H1 (cell line): ENCODE data around the gene MMP15. TPM values are rescaled to one million over a fixed set of nuclear protein-coding genes. Genes with fewer than 3 reads are reported as not detected.

Experiments used
- CTCF ChIA-PET: fragments of 300-600 bp; sonication (Branson Sonifier 250); formaldehyde crosslinking; loops from one replicate; lab custom pipeline; 2021; ENCODE audit not compliant: partially characterized antibody; lab: Charles Lee
- POLR2A ChIA-PET: fragments of 300-600 bp; sonication (Branson Sonifier 250); formaldehyde crosslinking; loops from one replicate; lab custom pipeline; 2021; ENCODE audit warnings: inconsistent platforms; ENCODE audit not compliant: partially characterized antibody; lab: Charles Lee
- DNase-seq, 2 experiments: peaks; one replicate each; pipeline versions ENCODE4 v3.0.0 to v3.0.0-alpha.2; 2010 to 2022; ENCODE audit warnings: low spot score in 2 of 2, low read depth in 1 of 2, mixed read lengths in 1 of 2
- FAIRE-seq: peaks from 2 replicates; lab custom pipeline; 2011; peaks lifted over from hg19 to GRCh38; lab: Jason Lieb, UNC
- H2AFZ ChIP-seq: 2 replicates; pipeline ENCODE4 v1.8.1; 2012; ENCODE audit warnings: low read length, inconsistent platforms
- H2AK5ac ChIP-seq: 2 replicates; pipeline ENCODE4 v1.6.1; 2013; ENCODE audit warnings: low read depth, low read length
- H2BK120ac ChIP-seq: replicated peaks from 2 replicates; pipeline ENCODE3; 2013; ENCODE audit warnings: low read depth, low read length, inconsistent platforms
- H2BK12ac ChIP-seq: 2 replicates; pipeline ENCODE4 v1.6.1; 2013; ENCODE audit warnings: low read depth, low read length
- H2BK15ac ChIP-seq: 2 replicates; pipeline ENCODE4 v1.6.1; 2013; ENCODE audit warnings: low read length
- H2BK20ac ChIP-seq: 2 replicates; pipeline ENCODE4 v1.6.1; 2013; ENCODE audit warnings: low read length
- H2BK5ac ChIP-seq: 2 replicates; pipeline ENCODE4 v1.6.1; 2013; ENCODE audit warnings: low read depth, low read length
- H3K14ac ChIP-seq: 2 replicates; pipeline ENCODE4 v1.6.1; 2013; ENCODE audit warnings: inconsistent platforms; ENCODE audit not compliant: insufficient read length
- H3K18ac ChIP-seq: 2 replicates; pipeline ENCODE4 v1.6.1; 2013; ENCODE audit warnings: low read length; ENCODE audit errors: extremely low read depth
- H3K23ac ChIP-seq: 2 replicates; pipeline ENCODE4 v1.6.1; 2013; ENCODE audit warnings: inconsistent platforms; ENCODE audit not compliant: insufficient read length
- H3K23me2 ChIP-seq: 2 replicates; pipeline ENCODE4 v1.6.1; 2013; ENCODE audit warnings: low read depth, low read length
- H3K27ac ChIP-seq: 2 replicates; pipeline ENCODE4 v1.6.1; 2011; ENCODE audit warnings: low read depth, low read length, inconsistent platforms
- H3K27me3 ChIP-seq, 4 experiments: replicated peaks in 1 of 4; 1 replicate in 1 of 4; 2 replicates in 3 of 4; pipeline versions ENCODE4 v1.6.1 to v1.8.1; 2011 to 2013; ENCODE audit warnings: low read length in 3 of 4, mild to moderate bottlenecking in 3 of 4, inconsistent platforms in 2 of 4, mixed read lengths in 2 of 4, moderate library complexity in 1 of 4; ENCODE audit not compliant: control insufficient read depth in 3 of 4, insufficient read depth in 3 of 4; ENCODE audit errors: extremely low read depth in 1 of 4
- H3K36me3 ChIP-seq, 4 experiments: 2 replicates each; pipeline versions ENCODE4 v1.6.1 to v1.8.1; 2011 to 2013; ENCODE audit warnings: mild to moderate bottlenecking in 4 of 4, low read length in 3 of 4, moderate library complexity in 2 of 4, control low read depth in 1 of 4, inconsistent platforms in 1 of 4; ENCODE audit not compliant: insufficient read depth in 4 of 4, control insufficient read depth in 2 of 4
- H3K4ac ChIP-seq: replicated peaks from 2 replicates; pipeline ENCODE3; 2013; ENCODE audit warnings: low read length, low read depth, mixed read lengths, inconsistent platforms; ENCODE audit not compliant: insufficient read length
- H3K4me1 ChIP-seq, 4 experiments: replicated peaks in 1 of 4; 1 replicate in 1 of 4; 2 replicates in 3 of 4; pipeline versions ENCODE4 v1.6.1 to v1.8.1; 2011 to 2013; ENCODE audit warnings: low read length in 3 of 4, inconsistent platforms in 2 of 4, mixed read lengths in 1 of 4; ENCODE audit not compliant: insufficient read depth in 4 of 4, control insufficient read depth in 3 of 4
- H3K4me2 ChIP-seq, 2 experiments: 2 replicates each; pipeline versions ENCODE4 v1.6.1 to v1.8.1; 2011 to 2013; ENCODE audit warnings: low read depth in 2 of 2, low read length in 2 of 2, control low read depth in 1 of 2, inconsistent platforms in 1 of 2, mild to moderate bottlenecking in 1 of 2; ENCODE audit not compliant: insufficient read depth in 1 of 2
- H3K4me3 ChIP-seq, 4 experiments: fragments of 200-600, 300-600 bp in 1 of 4; sonication (generic), shearing (Covaris generic), sonication (Bioruptor Twin) in 1 of 4; 2 replicates each; pipeline versions ENCODE4 v1.5.1 to v1.8.1; 2011 to 2016; ENCODE audit warnings: low read length in 4 of 4, low read depth in 3 of 4, control low read depth in 2 of 4, inconsistent platforms in 2 of 4, mild to moderate bottlenecking in 2 of 4, mixed read lengths in 1 of 4, moderate library complexity in 1 of 4; ENCODE audit not compliant: insufficient read depth in 2 of 4; ENCODE audit errors: extremely low read depth in 1 of 4
- H3K56ac ChIP-seq: replicated peaks from 2 replicates; pipeline ENCODE3; 2013; ENCODE audit warnings: low read depth, mild to moderate bottlenecking, mixed read lengths, low read length, inconsistent platforms; ENCODE audit not compliant: insufficient read length
- H3K79me1 ChIP-seq: 2 replicates; pipeline ENCODE4 v1.6.1; 2013; ENCODE audit warnings: low read depth, low read length, control low read depth
- H3K79me2 ChIP-seq, 2 experiments: 2 replicates each; pipeline versions ENCODE4 v1.6.1 to v1.8.1; 2012 to 2013; ENCODE audit warnings: low read length in 2 of 2, mild to moderate bottlenecking in 2 of 2, inconsistent platforms in 1 of 2; ENCODE audit not compliant: insufficient read depth in 2 of 2, control insufficient read depth in 1 of 2
- H3K9ac ChIP-seq, 4 experiments: replicated peaks in 1 of 4; 1 replicate in 1 of 4; 2 replicates in 3 of 4; pipeline versions ENCODE4 v1.6.1 to v1.8.1; 2011 to 2013; ENCODE audit warnings: low read depth in 3 of 4, low read length in 3 of 4, control low read depth in 2 of 4, mild to moderate bottlenecking in 2 of 4, moderate library complexity in 2 of 4, inconsistent platforms in 1 of 4; ENCODE audit errors: extremely low read depth in 1 of 4
- H3K9me3 ChIP-seq, 2 experiments: 2 replicates each; pipeline versions ENCODE4 v1.6.1 to v1.8.1; 2012 to 2013; ENCODE audit warnings: mild to moderate bottlenecking in 2 of 2, moderate library complexity in 2 of 2, control low read depth in 1 of 2, inconsistent platforms in 1 of 2, low read depth in 1 of 2, low read length in 1 of 2, mixed read lengths in 1 of 2; ENCODE audit not compliant: insufficient read depth in 2 of 2
- H4K20me1 ChIP-seq, 2 experiments: replicated peaks in 1 of 2; 2 replicates each; pipeline versions ENCODE3 to v1.8.1; 2011 to 2013; ENCODE audit warnings: inconsistent platforms in 2 of 2, low read length in 2 of 2, mild to moderate bottlenecking in 1 of 2; ENCODE audit not compliant: insufficient read depth in 2 of 2, control insufficient read depth in 1 of 2
- H4K5ac ChIP-seq: 2 replicates; pipeline ENCODE4 v1.6.1; 2013; ENCODE audit warnings: low read length, low read depth, mixed read lengths, inconsistent platforms; ENCODE audit not compliant: insufficient read length
- H4K8ac ChIP-seq: 2 replicates; pipeline ENCODE4 v1.8.0; 2013; ENCODE audit warnings: mild to moderate bottlenecking, moderate library complexity, low read length, inconsistent platforms; ENCODE audit not compliant: insufficient read depth; ENCODE audit errors: extremely low read depth
- H4K91ac ChIP-seq: replicated peaks from 2 replicates; pipeline ENCODE3; 2013; ENCODE audit warnings: low read length, mixed read lengths, inconsistent platforms; ENCODE audit not compliant: insufficient read length
- ASH2L ChIP-seq: fragments of 200-600, 300-600 bp; sonication (generic); IDR thresholded peaks from one replicate; pipeline ENCODE4 v1.7.1; 2017; ENCODE audit warnings: low read length
- CTBP2 ChIP-seq: IDR thresholded peaks from 2 replicates; pipeline ENCODE4 v1.7.0; 2011; ENCODE audit warnings: borderline replicate concordance, mild to moderate bottlenecking, moderate library complexity, mixed read lengths, low read length; ENCODE audit not compliant: insufficient read depth, insufficient read length
- EZH2 ChIP-seq: fragments of 200-600 bp; sonication (generic); IDR thresholded peaks from 2 replicates; pipeline ENCODE4 v1.7.1; 2012; ENCODE audit warnings: low read depth, mild to moderate bottlenecking, moderate library complexity, low read length, inconsistent platforms; ENCODE audit not compliant: severe bottlenecking
- HDAC2 ChIP-seq, 2 experiments: fragments of 300-600 bp in 1 of 2; sonication (generic) in 1 of 2; IDR thresholded peaks; 2 replicates each; pipeline ENCODE4 v1.6.1; 2011 to 2012; ENCODE audit warnings: low read depth in 2 of 2, low read length in 2 of 2, mild to moderate bottlenecking in 2 of 2, moderate library complexity in 2 of 2, borderline replicate concordance in 1 of 2, inconsistent platforms in 1 of 2
- KDM1A ChIP-seq: fragments of 200-600, 300-600 bp; sonication (generic); IDR thresholded peaks from 2 replicates; pipeline ENCODE4 v1.7.1; 2016; ENCODE audit warnings: mild to moderate bottlenecking, low read length, borderline replicate concordance
- RAD21 ChIP-seq, 2 experiments: IDR thresholded peaks in 1 of 2; conservative IDR thresholded peaks in 1 of 2; 2 replicates each; pipeline ENCODE4 v1.6.1; 2011; ENCODE audit warnings: low read depth in 2 of 2, low read length in 2 of 2, improper control_type of control experiment in 1 of 2, inconsistent platforms in 1 of 2, mild to moderate bottlenecking in 1 of 2, moderate library complexity in 1 of 2
- SIRT6 ChIP-seq: IDR thresholded peaks from one replicate; pipeline ENCODE4 v1.7.1; 2012; ENCODE audit warnings: low read length, inconsistent platforms
- SIX5 ChIP-seq: IDR thresholded peaks from 2 replicates; pipeline ENCODE4 v1.6.1; 2011; ENCODE audit warnings: mild to moderate bottlenecking, low read depth, low read length
- SP2 ChIP-seq: IDR thresholded peaks from 2 replicates; pipeline ENCODE4 v1.6.1; 2012; ENCODE audit warnings: mild to moderate bottlenecking, low read length, inconsistent platforms
- SP4 ChIP-seq: IDR thresholded peaks from 2 replicates; pipeline ENCODE4 v1.6.1; 2012; ENCODE audit warnings: low read length, inconsistent platforms
- TAF7 ChIP-seq: optimal IDR thresholded peaks from 2 replicates; pipeline ENCODE3; 2011; ENCODE audit warnings: low read depth, mild to moderate bottlenecking, inconsistent platforms, low read length, moderate library complexity, borderline replicate concordance
- YY1 ChIP-seq: IDR thresholded peaks from 2 replicates; pipeline ENCODE4 v1.6.1; 2011; ENCODE audit warnings: low read depth, mild to moderate bottlenecking, low read length
- WGBS, 2 experiments: shearing (Covaris generic) in 1 of 2; methylation state at CpG; one replicate each; pipeline versions ENCODE4 v1.1.6 to v1.1.7; 2013 to 2015; ENCODE audit warnings: low lambda C conversion rate in 2 of 2, mixed read lengths in 2 of 2, inconsistent platforms in 1 of 2, low coverage in 1 of 2, missing lambda C conversion rate in 1 of 2; ENCODE audit not compliant: insufficient replicate concordance in 2 of 2, insufficient coverage in 1 of 2, insufficient read length in 1 of 2; ENCODE audit errors: extremely low coverage in 1 of 2, missing lambda C conversion rate in 1 of 2; 5-methylcytosine and 5-hydroxymethylcytosine counted together
- polyA plus RNA-seq, 7 experiments: library from polyadenylated mRNA; depleted of rRNA in 3 of 7; stranded (reverse) in 5 of 7; unstranded in 2 of 7; fragments of >200 nt in 5 of 7; fragments of 200-250 nt in 2 of 7; gene quantifications; 1 replicate in 5 of 7; 2 replicates in 1 of 7; 4 replicates in 1 of 7; pipeline versions ENCODE4 v1.2.1 to v1.2.3, GENCODE V29; 2011 to 2013; ENCODE audit warnings: missing spikeins in 2 of 7, mixed read lengths in 2 of 7
- total RNA-seq: library from RNA; stranded (reverse); fragmentation: NEBNext Ultra II Directional; extraction: Animal tissue kit (Norgen Biotek cat#: 25700); gene quantifications from 2 replicates; pipeline ENCODE4 v1.2.1, GENCODE V29; 2021
- TF ChIP-seq, protein P1 (sequence below): IDR thresholded peaks from 2 replicates; pipeline ENCODE4 v1.6.1; 2011; ENCODE audit warnings: low read depth, mild to moderate bottlenecking, low read length; ENCODE audit not compliant: insufficient read depth

Gene MMP15
- total and polyA plus RNA-seq, 2 of the 8 experiments (the other 6 are each of a cell fraction or from before 2014, with no cell fraction given) = 38.5 to 42.2 TPM

DNA sequence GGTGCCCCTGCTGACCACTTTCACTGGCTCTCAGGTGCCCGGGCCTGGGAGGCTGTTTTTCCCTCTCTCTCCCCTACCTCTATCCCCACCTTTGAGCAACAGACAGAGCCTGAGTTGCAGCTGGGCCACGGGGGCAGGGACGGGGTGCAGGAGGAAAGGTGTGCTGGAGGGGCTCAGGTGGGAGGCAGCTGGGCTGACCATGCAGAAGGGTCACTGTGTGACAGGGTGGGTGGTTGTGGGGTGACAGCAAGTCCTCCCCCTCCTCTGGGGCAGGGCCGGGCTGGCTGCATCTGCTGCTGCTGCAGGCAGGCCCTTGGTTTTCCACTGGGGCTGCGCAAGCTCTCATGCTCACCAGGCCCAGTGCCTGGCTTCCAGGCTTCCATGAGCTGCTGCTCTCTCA lies 31.7 kb upstream of the MMP15 start:
- Histone ChIP-seq H3K9me3 (no peaks in the 10 kb centered on the region), H3K4ac (no peak overlapping the region), H3K79me2 (no peaks in the 10 kb centered on the region), H3K4me1 (peaks cover 0 to 5% (median 2%) of the 10 kb centered on the region in 4 experiments; a peak in 3 of 7 replicates), H4K20me1 (peaks cover 1 to 7% of the 10 kb centered on the region in 2 experiments), H3K23me2 (no peaks in the 10 kb centered on the region), H3K9ac (no peak overlapping the region), H3K23ac (no peak overlapping the region), H3K56ac (no peak overlapping the region), H3K4me2 (no peak overlapping the region), H2BK12ac (no peak overlapping the region), H3K79me1 (no peaks in the 10 kb centered on the region), H3K27ac (no peak overlapping the region), H2BK15ac (no peak overlapping the region), H3K36me3 (peaks cover 0 to 12% (median 3%) of the 10 kb centered on the region in 4 experiments; a peak in 4 of 8 replicates), H3K4me3 (no peak overlapping the region), H4K8ac (peak overlapping the region; percentile 8; the same call in 1 of the 2 replicates), H2BK5ac (no peak overlapping the region), H2AFZ (no peak overlapping the region), H3K18ac (no peak overlapping the region), H3K14ac (no peak overlapping the region), H2AK5ac (no peak overlapping the region), H3K27me3 (no peaks in the 10 kb centered on the region; a peak in 1 of 7 replicates), H4K5ac (no peak overlapping the region), H4K91ac (no peak overlapping the region), H2BK20ac (no peak overlapping the region), H2BK120ac (no peak overlapping the region)
- WGBS, 2 experiments = 96% methylated on average over 4 of the region's 5 CpGs; no CpG with 5 or more reads in 1 of the 2 experiments
- no peak for DNase-seq
- no peak for FAIRE-seq
- POLR2A ChIA-PET = interaction anchor here (0.6 to 2.3 kb wide), 2 partner anchors 10 to 170 kb away, joined by 4 to 9 read pairs; no protein-coding TSS in a partner anchor
- CTCF ChIA-PET = interaction anchor here (0.6 to 26.3 kb wide), 16 partner anchors 11 to 271 kb away, joined by 3 to 305 read pairs (median 4); a partner anchor contains a TSS
- TF ChIP-seq SP4 (no peak), CTBP2 (no peak), RAD21 (IDR thresholded peaks at IDR 0.05 in 1 of 2, conservative IDR thresholded peaks at IDR 0.05 in 1 of 2; ENCODE audit: low read depth in 2 of 2, low read length in 2 of 2) (no peak), TAF7 (no peak), SP2 (no peak), HDAC2 (IDR thresholded peaks at IDR 0.05; ENCODE audit: borderline replicate concordance in 1 of 2, low read depth in 2 of 2, low read length in 2 of 2) (no peak), ASH2L (no peak), SIRT6 (no peak), YY1 (no peak), SIX5 (no peak), EZH2 (no peak), KDM1A (no peak)
- TF ChIP-seq, protein P1, sequence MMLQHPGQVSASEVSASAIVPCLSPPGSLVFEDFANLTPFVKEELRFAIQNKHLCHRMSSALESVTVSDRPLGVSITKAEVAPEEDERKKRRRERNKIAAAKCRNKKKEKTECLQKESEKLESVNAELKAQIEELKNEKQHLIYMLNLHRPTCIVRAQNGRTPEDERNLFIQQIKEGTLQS = no peak
